Ureter (tissue), 1 donor: ENCODE measurements around the gene BBS1. TPM values are rescaled to one million over a fixed set of nuclear protein-coding genes. Genes with fewer than 3 reads are reported as not detected.
A peak's percentile ranks its signal among the peaks of the same experiment; 100 is the strongest.

Experiments used
- DNase-seq: peaks from one replicate; pipeline ENCODE4 v3.0.0-alpha.2; 2020; ENCODE audit warnings: low spot score
- total RNA-seq: library from RNA; stranded (reverse); gene quantifications from one replicate; pipeline ENCODE4 v1.2.4, GENCODE V29; 2023
- donor health status: DM: yes; HTN: yes; CAD: no.

The BBS1 gene
- total RNA-seq, 1 donor from 2014 or later, result 59.8 TPM

DNA sequence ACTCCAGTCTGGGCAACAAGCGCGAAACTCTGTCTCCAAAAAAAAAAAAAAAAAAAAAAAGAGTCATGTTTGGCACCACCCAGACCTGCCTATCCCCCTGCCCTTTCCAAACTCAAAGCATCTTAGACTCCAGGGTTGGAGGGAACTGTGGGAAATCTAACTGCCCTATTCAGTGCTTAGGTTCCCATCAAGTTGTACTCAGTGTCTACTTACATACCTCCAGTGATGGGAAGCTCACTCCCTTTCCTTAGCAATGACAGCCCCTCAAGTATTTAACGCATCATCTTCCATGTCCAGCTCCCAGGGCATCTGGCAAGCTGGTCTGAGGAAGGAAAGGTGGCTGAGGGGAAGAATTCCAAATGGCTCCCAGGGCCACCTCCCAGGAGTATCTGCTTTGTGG lies 39.3 kb downstream of the BBS1 start:
- no peak for DNase-seq

GRCh38 chr11:66550887-66551286 lies 40.5 kb downstream of the BBS1 start:
- DNase-seq, result no peak

DNA sequence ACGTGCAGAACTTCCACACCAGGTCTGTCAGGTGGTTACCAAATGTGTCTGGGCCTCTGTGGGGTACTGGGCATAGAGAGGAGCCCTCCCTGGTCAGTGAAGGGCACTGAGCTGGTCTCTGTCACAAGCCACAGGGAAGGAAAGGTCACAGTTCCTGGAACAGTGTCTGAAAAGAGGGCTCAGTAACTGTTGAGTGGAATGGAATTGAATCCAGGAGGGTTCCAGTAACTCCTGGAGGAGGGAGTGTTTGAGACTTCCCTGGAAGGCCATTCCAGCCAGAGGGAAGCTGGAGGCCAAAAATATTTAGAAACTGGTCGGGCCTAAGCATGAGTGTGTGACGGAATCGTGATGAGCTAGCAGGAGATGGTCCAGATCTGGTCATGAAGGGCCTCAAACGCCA lies 44.2 kb downstream of the BBS1 start:
- DNase-seq, result no peak

GRCh38 chr11:66555416-66555815 lies 45.0 kb downstream of the BBS1 start:
- no peak for DNase-seq

DNA sequence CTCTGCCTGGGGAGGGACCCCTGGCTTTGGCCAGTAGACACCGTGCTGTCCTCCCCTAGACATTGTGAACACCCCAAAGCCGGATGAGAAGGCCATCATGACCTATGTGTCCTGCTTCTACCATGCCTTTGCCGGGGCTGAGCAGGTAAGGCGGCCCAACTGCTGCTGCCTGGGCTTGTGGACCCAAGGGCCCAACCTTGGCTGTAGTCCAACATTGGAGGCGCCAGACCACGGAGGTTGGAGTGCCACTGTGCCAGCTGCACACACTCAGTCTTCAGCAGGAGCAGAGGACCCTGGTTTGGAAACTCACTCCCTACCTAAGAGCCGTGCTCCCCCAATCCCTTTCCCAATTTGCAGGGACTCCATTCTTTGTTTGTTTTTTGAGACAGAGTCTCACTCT lies 45.7 kb downstream of the BBS1 start:
- no peak for DNase-seq

GRCh38 chr11:66557733-66558326 lies 47.4 kb downstream of the BBS1 start:
- DNase-seq, result no peak

DNA sequence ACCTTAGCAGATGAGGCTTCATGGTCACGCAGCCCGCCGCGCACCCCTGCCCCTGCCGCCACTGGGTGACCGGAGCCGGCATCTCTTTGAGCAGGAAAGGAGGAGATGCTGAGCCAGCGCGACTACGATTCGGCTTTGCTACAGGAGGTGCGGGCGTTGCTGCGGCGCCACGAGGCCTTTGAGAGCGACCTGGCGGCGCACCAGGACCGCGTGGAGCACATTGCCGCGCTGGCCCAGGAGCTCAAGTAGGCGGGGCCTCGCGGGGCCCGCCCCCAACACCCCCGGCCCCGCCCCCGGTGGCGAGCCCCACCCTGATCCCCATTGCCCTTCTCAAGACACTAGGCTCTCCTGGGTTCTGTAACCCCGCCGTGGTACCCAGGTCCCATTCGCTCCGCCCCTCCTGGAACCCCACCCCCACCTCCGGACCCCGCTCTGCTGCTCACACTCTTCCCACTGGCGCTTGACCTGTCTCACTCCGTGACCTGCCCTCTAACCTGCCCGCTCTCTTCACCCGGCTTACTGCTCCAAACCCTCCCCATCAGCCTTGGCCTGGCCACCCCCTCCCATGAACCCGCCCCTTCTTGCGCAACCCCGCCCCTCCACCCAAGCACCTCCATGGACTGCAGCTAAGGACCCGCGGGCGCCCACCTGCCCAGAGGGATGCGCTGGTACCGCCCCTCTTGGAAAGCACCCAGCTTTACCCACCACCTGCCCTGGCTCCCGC lies 48.9 kb downstream of the BBS1 start:
- no peak for DNase-seq

DNA sequence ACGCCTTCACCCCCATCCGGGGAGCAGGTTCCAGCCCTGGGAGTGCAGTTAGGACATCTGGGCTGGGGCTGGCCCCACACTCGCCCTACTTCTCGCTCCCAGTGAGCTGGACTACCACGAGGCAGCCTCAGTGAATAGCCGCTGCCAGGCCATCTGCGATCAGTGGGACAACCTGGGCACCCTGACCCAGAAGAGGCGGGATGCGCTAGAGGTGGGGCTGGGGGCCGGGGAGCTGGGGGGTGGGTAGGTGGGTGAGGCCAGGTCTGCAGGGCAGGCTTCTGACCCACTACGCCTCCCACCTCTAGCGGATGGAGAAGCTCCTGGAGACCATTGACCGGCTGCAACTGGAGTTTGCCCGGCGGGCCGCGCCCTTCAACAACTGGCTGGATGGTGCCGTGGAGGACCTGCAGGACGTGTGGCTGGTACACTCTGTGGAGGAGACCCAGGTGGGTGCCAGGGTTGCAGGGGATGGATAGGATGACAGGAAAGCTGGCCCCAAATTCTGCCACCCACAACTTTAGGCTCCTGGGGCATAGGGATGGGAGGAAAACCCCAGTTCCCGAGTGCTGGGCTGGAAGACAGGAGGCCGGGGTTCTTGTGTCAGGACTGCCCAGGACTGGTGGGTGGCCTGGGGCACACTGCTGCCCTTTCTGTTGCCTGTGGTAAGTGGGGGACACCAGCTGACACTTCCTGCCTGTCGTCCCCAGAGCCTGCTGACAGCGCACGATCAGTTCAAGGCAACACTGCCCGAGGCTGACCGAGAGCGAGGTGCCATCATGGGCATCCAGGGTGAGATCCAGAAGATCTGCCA lies 49.6 kb downstream of the BBS1 start:
- no peak for DNase-seq

DNA sequence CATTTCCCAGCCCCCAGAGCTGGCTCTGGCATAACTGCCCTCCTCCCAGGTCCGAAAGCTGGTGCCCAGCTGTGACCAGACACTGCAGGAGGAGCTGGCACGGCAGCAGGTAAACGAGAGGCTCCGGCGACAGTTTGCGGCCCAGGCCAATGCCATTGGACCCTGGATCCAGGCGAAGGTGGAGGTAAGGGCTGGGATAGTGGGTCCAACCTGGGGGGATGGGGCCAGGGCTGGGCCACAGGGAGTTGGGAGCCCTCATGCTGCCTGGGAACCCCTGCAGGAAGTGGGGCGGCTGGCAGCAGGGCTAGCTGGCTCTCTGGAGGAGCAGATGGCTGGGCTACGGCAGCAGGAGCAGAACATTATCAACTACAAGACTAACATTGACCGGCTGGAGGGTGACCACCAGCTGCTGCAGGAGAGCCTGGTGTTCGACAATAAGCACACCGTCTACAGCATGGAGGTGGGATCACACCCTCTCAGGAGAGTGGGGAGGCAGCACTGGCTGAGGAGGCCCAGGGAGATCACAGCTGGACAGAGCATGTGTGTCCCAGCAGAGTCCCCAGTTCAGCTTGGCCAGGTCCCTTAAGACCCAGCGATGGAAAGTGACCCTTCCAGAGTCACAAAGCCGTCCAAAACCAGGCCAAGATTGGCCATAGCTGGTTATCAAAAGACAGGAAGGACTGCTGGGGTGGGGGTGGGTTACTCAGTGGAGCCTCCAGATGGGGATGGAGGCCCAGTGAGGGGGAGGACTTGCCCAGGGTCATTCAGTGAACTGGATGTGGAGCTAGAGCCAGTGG lies 50.9 kb downstream of the BBS1 start:
- DNase-seq, result no peak

DNA sequence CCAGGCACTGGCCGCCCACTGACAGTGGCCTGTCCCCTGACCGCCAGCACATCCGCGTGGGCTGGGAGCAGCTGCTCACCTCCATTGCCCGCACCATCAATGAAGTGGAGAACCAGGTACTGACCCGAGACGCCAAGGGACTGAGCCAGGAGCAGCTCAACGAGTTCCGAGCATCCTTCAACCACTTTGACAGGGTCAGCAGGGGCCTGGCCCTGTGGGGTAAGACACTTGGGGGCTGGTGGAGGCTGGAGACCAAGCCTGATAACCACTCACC lies 51.5 kb downstream of the BBS1 start:
- DNase-seq, result no peak

GRCh38 chr11:66562275-66562674 lies 51.8 kb downstream of the BBS1 start:
- DNase-seq, result no peak

GRCh38 chr11:66562907-66563583 lies 52.6 kb downstream of the BBS1 start:
- DNase-seq, result no peak

DNA sequence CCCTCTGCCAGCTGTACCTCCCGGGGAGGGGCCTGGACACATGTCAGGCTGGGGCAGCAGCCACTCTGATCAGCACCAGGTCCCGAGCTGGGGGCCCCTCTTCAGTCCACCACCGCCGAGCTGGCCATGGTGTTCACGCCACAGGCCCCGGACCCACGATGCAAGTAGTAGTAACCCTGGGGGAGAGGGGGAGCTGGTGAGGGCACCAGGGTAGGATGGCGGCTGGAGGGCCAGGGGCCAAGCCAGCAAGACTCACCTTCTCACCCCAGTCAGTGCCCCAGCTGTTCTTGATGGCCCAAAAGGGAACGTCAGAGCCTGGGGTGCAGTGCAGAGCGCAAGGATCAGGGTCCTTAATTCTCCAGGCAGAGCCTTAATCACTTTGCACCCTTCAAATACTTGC lies 53.4 kb downstream of the BBS1 start:
- no peak for DNase-seq

- no peak for DNase-seq
Measured at GRCh38 chr11:66564538-66564937, 54.1 kb downstream of the BBS1 start.

GRCh38 chr11:66564984-66565383 lies 54.5 kb downstream of the BBS1 start:
- no peak for DNase-seq

DNA sequence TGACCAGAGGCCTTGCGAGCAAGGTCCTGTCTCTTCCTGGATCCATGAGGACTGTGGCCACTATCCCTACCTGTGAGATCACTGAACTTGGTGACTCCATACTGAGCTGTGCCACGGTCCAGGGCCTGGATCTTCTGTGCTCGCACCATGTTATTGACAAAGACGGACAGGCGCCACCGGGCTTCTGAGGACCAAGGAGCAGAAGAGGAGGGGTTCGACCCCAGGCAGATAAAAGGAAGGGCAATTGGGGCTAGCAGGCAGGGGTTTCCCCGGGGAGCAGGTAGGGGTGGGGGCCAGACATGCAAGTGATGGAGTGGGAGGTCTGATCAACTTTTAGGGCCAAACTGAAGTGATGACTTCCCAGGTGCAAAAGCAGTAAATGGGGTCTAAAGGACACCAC lies 55.8 kb downstream of the BBS1 start:
- DNase-seq, result no peak

- DNase-seq, result no peak
Measured at GRCh38 chr11:66567787-66568123, 57.3 kb downstream of the BBS1 start.

DNA sequence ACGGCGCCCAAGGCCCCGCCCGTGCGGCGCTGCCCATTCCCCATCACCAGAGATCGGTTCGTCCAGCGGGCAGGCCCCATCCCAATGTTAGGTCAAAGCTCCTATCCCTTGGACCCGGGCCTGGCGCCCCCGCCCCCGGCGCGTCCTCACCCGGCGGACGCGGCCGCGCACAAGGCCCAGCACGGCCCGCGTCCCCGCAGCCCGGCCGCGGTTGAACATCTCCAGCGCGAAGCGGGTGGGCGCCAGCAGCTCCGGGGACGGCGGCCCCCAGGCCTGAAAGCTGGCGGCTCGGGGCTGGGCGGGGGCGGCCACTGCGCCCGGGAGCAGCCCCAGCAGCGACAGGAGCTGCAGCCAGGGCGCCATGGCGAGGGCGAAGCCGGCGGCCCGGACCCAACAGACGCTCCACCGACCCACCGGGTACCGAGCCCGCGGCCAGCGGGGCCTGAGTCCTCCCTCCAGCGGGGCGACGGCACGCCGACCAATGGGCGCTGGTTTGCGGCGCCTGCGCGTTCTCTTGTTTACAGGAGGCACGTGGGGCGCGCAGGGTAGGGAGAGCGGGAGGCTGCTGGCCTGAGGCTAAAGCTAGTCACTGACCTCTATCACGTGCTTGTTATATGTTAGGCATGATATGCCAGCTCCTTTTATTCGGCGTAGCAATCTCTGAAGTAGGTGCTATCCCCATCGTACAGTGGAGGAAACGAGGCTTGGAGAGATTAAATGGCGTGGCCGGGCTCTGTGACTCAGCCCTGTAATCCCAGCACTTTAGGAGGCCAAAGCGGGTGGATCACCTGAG lies 57.9 kb downstream of the BBS1 start, which contains the start of gene CTSF:
CTSF (minus strand) TSS at position 483 of the 793 bp plus-strand sequence; CDS start at position 363, 120 bp downstream.
- DNase-seq, result peak; percentile 82

DNA sequence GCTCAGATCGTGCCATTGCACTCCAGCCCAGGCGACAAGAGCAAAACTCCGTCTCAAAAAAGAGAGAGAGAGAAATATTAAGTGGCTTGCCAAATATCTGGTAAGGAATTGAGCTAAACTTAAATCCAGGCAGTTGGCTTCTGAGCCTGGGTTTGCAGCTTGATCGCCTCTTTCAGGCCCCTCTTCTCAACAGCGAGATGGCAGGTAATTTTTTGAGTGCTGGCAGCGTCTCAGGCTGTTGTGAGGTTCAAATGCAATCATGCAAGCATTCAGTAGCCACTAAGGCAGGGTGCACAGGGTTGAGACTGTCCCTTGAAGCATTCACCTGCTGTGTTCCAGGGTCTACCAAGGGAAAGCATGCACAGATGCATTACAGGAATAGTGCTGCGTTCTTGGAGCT lies 58.6 kb downstream of the BBS1 start:
- DNase-seq, result no peak

DNA sequence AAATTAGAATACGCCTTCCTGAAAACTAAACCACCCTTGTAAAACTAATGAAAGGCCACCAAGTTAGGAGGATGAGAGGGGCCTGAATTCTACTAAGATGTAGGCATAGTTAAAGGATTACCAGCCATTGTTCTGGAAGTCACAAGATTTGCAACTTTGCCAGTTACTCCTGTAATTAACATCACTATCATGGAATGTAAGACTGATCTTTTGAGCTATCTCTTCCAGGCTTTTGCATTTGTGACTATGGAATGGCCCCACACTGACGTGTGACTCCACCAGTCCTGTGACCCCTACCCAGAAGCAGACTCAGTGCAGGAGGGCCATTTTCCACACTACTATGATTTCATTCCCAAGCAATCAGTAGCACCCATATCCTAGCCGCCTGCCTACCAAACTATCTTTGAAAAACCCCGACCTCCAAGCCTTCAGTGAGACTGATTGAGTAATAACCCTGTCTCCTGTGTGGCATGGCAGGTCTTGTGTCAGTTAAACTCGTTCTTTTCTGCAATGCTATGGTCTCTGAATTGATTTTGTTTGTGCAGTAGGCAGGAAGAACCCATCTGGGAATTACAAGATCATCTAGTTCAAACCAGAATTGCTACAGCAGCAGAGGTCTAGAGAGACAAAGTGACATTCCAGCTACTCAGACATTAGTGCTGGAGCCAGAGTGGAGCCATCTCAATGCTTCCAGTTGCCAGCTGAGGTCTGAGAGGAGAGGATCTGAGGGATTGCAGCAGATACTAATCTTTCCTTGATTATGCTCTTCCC lies 59.8 kb downstream of the BBS1 start:
- DNase-seq, result no peak
